Peyer's patch (tissue), 4 donors: Measurements from ENCODE around the gene NAA16.

ENCODE experiments used
- POLR2A ChIP-seq, 2 donors: fragments of 450-650 bp; IDR thresholded peaks; one replicate each; pipeline ENCODE4 v1.5.1; 2017; ENCODE audit warnings: antibody characterized with exemption in 2 of 2, mild to moderate bottlenecking in 2 of 2, moderate library complexity in 2 of 2
- TF ChIP-seq, protein P1 (sequence below), 6 experiments: fragments of 450-650 bp in 4 of 6; fragments of 200-600 bp in 2 of 6; sonication (generic) in 1 of 6; IDR thresholded peaks; one replicate each; pipeline ENCODE4 v1.5.1; 2017 to 2019; ENCODE audit warnings: antibody characterized with exemption in 6 of 6, mild to moderate bottlenecking in 3 of 6, moderate library complexity in 1 of 6

GRCh38 chr13:41332829-41333228, 21.8 kb downstream of the NAA16 start:
- no peak for TF ChIP-seq POLR2A (IDR thresholded peaks at IDR 0.05)
- TF ChIP-seq, protein P1, sequence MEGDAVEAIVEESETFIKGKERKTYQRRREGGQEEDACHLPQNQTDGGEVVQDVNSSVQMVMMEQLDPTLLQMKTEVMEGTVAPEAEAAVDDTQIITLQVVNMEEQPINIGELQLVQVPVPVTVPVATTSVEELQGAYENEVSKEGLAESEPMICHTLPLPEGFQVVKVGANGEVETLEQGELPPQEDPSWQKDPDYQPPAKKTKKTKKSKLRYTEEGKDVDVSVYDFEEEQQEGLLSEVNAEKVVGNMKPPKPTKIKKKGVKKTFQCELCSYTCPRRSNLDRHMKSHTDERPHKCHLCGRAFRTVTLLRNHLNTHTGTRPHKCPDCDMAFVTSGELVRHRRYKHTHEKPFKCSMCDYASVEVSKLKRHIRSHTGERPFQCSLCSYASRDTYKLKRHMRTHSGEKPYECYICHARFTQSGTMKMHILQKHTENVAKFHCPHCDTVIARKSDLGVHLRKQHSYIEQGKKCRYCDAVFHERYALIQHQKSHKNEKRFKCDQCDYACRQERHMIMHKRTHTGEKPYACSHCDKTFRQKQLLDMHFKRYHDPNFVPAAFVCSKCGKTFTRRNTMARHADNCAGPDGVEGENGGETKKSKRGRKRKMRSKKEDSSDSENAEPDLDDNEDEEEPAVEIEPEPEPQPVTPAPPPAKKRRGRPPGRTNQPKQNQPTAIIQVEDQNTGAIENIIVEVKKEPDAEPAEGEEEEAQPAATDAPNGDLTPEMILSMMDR (IDR thresholded peaks at IDR 0.05) = no peak
